Panc1 (cell line): ENCODE results near the gene FDXR.

Experiments
- POLR2AphosphoS5 ChIP-seq: IDR thresholded peaks from 2 replicates; pipeline ENCODE4 v1.6.1; 2012; ENCODE audit warnings: mild to moderate bottlenecking, low read depth, low read length, moderate library complexity
- SIN3A ChIP-seq: IDR thresholded peaks from 2 replicates; pipeline ENCODE4 v1.6.1; 2012; ENCODE audit warnings: low read depth, mild to moderate bottlenecking, low read length, moderate library complexity, borderline replicate concordance; ENCODE audit not compliant: insufficient read depth
- TCF7L2 ChIP-seq: IDR thresholded peaks from 2 replicates; pipeline ENCODE4 v1.6.1; 2011; ENCODE audit warnings: mild to moderate bottlenecking, low read depth, low read length, inconsistent platforms
- TF ChIP-seq, protein P1 (sequence below): fragments of 450-650 bp; IDR thresholded peaks from 2 replicates; pipeline ENCODE4 v1.5.1; 2017; ENCODE audit warnings: mild to moderate bottlenecking
- TF ChIP-seq, protein P2 (sequence below), 2 experiments: IDR thresholded peaks; 2 replicates each; pipeline ENCODE4 v1.6.1; 2011 to 2012; ENCODE audit warnings: low read depth in 2 of 2, control low read depth in 1 of 2, low read length in 1 of 2, mild to moderate bottlenecking in 1 of 2, moderate library complexity in 1 of 2; ENCODE audit not compliant: insufficient read depth in 1 of 2

DNA sequence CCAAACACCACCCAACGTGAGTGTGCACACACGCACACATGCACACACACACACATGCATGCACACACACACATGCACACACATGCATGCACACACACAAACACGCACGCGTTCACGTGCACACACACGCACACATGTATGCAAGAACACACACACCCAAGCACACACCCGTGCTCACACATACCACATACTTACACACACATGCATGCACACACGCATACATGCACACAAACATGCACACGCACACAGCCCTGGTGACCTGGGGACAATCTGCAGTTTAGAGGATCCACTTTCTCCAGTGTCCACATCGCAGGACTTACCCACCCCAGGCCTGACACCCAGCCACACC, 44.0 kb upstream of the FDXR start:
- TF ChIP-seq, protein P1, sequence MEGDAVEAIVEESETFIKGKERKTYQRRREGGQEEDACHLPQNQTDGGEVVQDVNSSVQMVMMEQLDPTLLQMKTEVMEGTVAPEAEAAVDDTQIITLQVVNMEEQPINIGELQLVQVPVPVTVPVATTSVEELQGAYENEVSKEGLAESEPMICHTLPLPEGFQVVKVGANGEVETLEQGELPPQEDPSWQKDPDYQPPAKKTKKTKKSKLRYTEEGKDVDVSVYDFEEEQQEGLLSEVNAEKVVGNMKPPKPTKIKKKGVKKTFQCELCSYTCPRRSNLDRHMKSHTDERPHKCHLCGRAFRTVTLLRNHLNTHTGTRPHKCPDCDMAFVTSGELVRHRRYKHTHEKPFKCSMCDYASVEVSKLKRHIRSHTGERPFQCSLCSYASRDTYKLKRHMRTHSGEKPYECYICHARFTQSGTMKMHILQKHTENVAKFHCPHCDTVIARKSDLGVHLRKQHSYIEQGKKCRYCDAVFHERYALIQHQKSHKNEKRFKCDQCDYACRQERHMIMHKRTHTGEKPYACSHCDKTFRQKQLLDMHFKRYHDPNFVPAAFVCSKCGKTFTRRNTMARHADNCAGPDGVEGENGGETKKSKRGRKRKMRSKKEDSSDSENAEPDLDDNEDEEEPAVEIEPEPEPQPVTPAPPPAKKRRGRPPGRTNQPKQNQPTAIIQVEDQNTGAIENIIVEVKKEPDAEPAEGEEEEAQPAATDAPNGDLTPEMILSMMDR: no peak
- TF ChIP-seq POLR2AphosphoS5 (no peak), SIN3A (no peak), TCF7L2 (no peak)
- TF ChIP-seq, protein P2, sequence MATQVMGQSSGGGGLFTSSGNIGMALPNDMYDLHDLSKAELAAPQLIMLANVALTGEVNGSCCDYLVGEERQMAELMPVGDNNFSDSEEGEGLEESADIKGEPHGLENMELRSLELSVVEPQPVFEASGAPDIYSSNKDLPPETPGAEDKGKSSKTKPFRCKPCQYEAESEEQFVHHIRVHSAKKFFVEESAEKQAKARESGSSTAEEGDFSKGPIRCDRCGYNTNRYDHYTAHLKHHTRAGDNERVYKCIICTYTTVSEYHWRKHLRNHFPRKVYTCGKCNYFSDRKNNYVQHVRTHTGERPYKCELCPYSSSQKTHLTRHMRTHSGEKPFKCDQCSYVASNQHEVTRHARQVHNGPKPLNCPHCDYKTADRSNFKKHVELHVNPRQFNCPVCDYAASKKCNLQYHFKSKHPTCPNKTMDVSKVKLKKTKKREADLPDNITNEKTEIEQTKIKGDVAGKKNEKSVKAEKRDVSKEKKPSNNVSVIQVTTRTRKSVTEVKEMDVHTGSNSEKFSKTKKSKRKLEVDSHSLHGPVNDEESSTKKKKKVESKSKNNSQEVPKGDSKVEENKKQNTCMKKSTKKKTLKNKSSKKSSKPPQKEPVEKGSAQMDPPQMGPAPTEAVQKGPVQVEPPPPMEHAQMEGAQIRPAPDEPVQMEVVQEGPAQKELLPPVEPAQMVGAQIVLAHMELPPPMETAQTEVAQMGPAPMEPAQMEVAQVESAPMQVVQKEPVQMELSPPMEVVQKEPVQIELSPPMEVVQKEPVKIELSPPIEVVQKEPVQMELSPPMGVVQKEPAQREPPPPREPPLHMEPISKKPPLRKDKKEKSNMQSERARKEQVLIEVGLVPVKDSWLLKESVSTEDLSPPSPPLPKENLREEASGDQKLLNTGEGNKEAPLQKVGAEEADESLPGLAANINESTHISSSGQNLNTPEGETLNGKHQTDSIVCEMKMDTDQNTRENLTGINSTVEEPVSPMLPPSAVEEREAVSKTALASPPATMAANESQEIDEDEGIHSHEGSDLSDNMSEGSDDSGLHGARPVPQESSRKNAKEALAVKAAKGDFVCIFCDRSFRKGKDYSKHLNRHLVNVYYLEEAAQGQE (IDR thresholded peaks at IDR 0.05; ENCODE audit: insufficient read depth in 1 of 2, low read depth in 2 of 2, low read length in 1 of 2): no peak
